Middle frontal gyrus (tissue), 1 donor: Measurements from ENCODE around the gene ZBTB8A.
"Not testable (repeated sequence)": the region's sequence is repeated elsewhere in the genome, so short reads cannot be mapped to it uniquely, and the experiment has no call there.

Experiments
- DNase-seq: peaks from one replicate; pipeline ENCODE4 v3.0.0-alpha.2; 2015; ENCODE audit warnings: low spot score; ENCODE audit errors: extremely low spot score

Gene ZBTB8A

DNA sequence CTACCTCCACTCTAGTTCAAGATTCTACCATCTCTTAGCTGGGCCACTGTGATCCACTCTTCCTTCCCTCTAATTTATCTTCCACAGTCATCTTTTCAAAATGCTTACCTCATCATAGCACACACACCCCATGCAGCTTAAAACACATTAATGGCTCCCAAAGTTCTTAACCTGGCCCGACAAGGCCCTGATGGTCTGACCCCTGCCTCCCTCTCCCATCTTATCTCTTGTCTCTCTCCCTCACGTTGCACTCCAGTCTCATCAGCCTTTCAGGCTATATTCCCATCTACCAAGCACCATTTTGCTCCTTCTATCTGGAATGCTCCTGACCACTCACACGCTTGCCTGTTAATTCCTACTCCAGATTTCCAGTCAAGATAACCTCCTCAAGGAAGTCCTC lies 2.5 kb upstream of the ZBTB8A start:
- DNase-seq = no peak

DNA sequence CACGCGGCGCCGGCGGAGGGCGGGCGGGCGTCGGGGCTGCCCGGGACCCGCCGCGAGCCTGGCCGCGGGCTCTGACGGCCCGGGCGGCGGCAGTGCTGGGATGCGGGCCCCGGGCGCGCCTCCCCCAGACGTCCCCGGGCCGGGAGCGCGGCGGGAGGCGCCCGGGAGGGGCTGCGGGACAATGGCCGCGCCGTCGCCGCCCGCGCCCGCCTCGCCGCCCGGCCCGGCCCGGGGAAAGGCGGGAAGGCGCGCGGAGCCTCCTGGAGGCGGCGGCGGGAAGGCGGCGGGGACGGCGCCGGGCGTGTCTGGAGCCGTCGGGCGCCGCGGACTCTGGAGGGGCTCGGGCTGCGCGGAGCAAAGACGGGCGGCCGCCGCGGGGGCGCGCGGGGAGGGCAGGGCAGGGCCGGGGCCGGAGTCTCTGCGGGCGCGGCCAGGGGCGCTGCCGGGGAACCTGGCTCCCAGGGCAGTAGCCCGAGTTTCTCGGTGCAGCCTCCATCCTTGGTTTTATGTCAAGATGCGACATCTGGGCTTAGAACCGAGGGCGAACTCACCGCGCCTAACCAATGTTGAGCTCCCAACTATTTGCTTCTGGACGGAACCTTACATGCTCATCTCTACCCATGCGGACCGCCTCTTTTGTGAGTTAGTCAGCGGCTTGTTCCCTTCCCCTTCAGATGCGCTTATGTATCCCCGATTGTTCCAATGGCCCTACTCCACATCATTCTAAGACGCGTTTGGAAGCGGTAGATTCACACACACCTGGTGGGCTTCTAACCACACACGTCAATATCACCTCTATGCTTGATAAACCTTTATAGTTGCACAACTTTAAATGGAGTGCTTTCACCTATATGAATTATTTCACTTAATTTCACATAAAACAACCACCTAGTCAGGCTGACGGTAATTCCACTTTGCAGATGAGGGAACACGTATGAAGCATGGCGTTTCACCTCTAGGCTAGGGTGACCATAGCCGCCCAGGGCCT lies 651 bp downstream of the ZBTB8A start:
- DNase-seq = no peak

DNA sequence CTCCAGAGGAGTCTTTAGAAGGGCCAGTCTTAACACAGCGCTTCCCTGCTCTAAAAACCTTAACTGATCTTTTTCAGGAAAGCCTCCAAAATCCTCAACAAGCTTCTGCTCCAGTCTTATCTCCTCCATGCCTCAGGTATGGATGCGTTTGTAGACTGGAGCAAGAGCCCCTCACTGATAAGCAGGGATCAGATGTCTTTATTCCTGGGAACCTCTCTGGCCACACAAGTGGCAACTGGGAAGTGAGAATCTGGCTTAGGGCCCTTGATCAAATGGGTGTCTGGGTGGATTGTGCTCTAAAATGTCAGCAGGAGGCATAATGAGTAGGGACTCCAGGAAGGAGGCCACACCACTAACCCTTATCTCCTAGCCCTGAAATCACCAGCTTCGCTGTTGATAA lies 1.4 kb downstream of the ZBTB8A start:
- DNase-seq = no peak

DNA sequence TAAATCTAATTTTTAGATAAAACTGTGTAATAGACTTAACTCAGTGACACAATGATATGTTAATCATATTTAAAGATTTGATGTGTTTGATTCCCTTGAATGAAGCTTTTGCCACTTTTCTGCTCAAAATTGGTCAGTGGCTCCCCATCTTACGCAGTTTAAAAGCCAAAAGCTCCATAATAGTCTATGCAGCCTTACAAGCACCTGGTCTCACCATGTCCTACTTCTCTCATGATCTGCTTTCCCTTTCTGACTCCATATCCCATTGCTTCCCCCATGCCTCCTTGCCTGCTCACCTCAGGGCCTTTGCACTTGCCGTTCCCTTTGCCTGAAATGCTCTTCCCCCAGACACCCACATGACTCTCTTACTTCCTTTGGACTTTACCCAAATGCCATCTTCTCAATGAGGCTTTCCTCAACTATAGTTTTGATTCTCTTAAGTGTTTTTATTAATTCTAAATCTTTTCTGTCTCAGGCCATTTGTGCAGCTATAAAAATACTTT lies 1.9 kb downstream of the ZBTB8A start:
- no peak for DNase-seq

DNA sequence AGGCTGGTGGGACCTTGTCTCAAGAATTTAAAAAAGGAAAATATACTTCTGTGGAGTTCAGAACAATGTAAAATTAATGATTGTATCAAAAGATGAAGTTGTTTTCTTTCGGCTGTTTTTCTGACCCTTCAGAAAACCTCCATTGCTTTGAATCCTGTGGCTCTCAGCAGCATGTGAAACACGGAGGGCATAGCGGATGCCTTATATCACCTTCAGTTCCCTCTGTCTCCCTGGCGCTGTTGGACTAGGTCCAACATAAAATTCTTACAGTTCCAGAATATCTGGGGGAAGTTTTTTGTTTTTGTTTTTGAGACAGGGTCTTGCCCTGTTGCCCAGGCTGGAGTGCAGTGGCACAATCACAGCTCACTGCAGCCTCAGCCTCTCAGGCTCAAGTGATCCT lies 7.4 kb downstream of the ZBTB8A start:
- DNase-seq = no peak

DNA sequence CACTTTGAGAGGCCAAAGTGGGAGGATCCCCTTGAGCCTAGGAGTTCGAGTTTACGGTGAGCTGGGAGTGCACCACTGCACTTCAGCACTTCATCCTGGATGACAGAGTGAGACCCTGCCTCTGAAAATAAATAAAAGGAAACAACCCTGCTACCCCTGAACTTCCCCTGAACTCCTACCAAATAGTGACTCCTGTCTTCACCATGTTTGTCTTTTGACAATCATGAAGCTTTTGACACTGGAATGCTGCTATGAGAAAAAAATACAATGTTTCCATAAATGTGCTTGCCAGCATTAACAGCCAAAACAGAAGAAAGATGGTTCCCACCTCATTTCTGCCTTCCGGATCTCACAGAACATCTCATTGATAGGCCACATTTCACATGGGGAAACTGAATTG lies 10.4 kb downstream of the ZBTB8A start:
- no peak for DNase-seq

DNA sequence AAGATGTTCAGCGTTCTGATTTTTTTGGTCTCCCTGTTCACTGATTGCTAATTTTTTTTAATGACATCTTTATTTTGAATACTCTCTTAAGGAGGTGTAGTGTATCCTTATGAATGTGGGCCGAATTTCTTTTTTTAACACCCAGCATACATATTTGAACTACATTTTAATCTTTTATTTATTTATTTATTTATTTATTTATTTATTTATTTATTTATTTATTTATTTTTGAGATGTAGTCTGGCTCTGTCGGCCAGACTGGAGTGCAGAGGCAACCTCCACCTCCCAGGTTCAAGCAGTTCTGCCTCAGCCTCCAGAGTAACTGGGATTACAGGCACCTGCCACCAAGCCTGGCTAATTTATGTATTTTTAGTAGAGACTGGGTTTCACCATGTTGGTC lies 15.1 kb downstream of the ZBTB8A start:
- no peak for DNase-seq

DNA sequence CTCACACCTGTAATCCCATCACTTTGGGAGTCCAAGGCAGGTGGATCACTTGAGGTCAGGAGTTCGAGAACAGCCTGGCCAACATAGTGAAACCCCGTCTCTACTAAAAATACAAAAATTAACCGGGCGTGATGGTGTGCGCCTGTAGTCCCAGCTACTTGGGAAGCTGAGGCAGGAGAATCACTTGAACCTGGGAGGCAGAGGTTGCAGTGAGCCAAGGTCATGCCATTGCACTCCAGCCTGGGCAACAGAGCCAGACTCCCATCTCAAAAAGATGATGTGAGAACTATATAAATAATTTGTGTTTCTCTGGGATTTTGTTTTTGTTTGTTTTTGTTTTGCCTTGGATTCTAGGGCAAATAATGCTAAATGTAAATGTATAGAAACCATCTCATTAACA lies 17.8 kb downstream of the ZBTB8A start:
- not testable (repeated sequence) for DNase-seq

DNA sequence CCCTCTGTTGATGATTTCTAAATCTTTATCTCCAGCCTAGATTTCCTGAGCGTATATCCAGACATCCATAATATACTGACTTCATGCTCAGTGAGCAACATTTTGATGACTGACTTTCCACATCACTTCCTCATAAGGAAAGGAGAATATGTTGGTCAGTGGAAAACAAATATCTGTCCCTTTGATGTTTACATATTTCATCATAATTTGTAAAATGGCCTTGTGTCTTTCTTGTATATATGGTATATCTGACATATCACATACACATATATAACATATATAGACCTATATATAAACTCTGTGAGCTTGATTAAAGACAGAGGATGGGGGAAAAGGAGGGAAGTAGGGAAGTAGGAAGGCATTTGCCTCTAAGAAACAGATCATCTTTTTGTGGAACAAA lies 18.6 kb downstream of the ZBTB8A start:
- DNase-seq = no peak

DNA sequence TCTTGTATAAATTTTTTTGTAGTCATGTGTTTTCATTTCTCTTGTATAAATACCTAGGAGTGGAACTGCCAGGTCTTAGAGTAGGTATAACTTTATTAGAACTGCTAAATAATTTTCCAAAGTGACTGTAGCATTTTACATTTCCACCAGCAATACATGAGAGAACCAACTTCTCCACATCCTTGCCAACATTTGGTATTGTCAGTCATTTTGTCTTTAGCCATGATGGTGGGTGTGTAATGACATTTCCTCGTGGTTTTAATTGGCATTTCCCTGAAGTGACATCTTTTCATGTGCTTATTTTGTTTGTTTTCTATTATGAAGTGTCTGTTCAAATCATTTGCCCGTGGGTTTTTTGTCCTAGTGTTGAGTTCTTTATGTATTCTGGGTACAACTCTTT lies 29.7 kb downstream of the ZBTB8A start:
- DNase-seq = no peak

DNA sequence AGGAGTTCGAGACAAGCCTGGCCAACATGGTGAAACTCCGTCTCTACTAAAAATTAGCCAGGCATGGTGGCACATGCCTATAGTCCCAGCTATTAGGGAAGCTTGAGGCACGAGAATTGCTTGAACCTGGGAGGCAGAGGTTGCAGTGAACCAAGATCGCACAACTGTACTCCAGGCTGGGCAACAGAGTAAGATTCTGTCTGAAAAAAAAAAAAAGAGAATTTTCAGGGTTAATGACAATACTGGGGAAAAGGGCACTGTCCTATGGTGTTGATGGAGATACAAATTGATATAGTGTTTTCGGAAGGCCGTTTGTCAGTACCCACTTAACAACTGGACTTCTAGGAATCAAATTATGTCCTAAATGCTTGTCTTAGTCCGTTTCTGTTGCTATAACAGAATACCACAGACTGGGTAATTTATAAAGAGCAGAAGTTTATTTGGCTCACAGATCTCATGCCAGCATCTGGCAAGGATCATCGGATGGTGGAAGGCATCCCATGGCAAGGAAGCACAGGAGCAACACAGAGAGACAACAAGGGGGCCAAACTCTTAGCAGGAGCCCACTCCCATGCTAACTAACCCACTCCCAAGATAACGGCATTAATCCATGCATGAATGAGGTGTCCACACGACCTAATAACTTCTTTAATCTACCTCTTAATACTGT lies 41.3 kb downstream of the ZBTB8A start:
- no peak for DNase-seq

DNA sequence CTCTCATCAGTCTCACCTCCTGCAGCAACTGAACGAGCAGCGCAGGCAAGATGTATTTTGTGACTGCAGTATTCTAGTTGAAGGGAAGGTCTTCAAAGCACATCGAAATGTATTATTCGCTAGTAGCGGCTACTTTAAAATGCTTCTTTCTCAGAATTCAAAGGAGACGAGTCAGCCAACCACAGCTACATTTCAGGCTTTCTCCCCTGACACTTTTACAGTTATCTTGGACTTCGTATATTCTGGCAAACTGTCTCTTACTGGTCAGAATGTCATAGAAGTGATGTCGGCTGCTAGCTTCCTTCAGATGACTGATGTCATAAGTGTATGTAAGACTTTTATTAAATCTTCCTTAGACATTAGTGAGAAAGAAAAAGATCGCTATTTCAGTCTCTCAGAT lies 53.7 kb downstream of the ZBTB8A start:
- DNase-seq = no peak

DNA sequence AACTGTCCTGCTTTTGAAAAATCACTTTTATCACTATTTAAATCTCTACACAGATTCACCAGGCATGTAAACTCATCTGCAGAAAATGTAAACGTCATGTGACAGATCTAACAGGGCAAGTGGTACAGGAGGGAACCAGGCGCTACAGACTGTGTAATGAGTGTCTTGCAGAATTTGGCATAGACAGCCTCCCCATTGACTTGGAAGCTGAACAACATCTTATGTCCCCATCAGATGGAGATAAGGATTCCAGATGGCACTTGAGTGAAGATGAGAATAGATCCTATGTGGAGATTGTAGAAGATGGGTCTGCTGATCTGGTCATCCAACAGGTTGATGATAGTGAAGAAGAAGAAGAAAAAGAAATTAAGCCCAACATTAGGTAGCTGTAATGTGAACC lies 60.8 kb downstream of the ZBTB8A start:
- DNase-seq = no peak

DNA sequence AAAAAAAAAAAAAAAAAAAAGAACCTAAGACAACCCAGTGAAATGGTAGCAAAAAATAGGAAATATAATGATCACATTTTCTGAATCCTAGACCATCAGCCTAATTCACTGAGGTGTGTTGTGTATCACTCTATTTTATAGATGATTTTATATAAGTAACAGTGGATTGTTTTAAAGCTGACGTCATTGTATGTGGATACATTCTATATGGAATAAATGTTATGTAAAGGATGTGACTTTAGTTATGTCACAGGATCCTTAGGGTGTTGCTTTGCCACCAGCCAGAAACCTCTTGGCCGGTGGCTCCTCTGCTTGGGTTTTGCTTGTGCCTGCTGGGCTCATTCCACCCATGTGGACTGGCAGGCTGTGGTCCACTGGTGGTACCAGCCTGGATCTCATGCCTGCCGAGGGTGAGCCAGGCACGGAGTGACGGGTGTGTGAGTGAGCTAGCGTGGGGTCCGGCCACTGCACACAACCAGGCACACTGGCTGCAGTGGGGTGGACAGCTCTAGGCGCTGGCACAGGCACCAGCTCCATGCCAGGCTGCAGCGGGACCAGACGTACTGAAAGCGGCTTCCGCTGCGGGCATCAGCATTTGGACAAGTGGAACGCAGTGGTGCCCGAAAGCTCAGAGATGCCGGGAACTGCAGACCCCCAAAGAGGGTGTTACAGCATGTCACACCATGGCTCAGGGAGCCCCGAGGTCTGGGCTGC lies 66.6 kb downstream of the ZBTB8A start:
- no peak for DNase-seq

DNA sequence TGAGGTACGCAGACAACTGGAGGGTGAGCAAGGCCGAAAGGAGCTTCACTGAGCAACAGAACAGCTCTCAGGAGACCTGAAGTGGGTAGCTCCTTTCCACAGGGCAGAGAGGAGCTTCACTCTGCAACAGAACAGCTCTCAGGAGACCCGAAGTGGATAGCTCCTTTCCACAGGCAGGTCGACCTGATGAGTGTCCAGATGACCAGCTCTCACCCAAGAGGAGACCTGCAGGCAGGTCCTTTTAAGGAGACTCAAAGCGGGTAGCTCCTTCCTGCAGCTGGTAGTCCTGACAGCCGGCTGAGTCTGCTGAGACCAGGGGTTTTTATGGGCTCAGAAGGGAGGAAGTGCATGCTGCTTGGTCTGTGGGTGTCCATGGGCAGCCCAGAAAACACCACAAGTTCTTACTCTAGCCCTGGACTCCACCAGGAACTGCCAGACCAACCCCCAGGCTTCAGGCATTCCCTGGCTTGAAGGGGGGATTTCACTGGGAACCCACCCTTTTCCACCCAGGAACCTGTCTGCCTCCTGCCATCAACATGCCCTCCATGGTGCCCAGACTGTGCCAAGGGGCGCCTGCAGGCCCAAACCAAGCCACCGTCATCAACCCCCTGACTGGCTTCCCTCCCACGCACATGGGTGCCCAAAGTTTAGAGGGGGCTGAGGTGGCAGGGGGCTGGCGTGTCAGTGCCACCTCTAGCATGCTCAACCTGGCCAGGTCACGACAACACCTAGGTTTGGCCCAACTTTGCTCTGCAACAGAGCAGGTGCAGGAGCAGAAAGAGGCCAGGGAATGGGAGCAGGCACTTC lies 67.5 kb downstream of the ZBTB8A start:
- no peak for DNase-seq

DNA sequence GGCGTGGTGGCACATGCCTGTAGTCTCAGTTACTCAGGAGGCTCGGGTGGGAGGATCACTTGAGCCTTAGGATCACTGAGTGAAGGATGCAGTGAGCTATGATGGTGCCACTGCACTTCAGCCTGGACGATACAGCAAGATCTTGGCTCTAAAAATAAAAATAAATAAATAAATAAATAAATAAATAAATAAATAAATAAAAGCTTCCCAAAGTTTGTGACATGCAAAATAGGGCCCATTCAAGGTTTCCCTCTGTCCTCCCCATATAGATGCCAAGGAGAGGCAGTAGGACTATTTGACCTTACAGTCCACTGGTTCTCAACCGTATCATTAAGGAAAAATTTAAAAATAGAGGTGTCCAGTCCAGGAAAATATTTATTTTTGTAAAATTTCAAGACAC lies 70.0 kb downstream of the ZBTB8A start:
- no peak for DNase-seq

DNA sequence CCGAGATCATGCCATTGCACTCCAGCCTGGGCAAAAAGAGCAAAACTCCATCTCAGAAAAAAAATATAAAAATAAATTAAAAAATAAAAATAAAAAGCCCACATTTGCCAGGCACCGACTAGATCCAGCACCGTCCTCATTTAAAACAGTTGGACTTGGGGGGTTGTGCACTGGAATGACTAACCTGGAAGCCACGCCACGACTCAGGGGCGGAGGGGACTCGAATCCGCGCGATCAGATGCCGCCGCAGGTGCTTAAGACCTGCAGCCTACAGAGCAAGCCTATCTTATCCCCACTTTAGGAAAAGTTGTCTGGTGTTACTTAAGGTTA lies 72.6 kb downstream of the ZBTB8A start:
- no peak for DNase-seq

DNA sequence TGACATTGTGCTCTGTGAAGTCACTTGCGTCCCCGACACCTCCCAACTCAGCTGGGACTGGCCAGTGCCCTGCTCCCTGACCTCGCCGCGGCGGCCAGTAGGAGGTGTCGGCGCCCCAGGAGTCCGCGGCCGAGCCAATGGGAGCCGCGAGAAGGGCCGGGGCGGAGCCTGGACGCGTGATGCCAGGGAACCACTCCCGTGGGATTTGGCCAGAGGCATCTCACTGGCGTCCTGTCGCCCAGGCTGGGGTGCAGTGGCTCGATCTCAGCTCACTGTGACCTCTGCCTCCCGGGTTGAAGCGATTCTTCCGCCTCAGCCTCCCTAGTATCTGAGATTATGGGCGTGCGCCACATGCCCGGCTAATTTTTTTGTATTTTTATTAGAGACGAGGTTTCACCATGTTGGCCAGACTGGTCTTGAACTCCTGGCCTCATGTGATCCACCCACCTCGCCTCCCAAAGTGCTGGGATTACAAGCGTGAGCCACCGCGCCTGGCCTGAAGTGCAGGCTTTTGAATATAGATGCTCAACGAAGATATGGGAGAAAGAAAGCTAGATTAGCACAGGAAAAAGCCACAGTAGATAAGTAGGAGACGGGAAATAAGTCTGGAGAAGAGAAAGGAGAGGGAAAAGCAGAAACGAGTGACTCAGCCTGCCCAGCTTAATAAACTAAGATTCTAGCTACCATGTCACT lies 73.1 kb downstream of the ZBTB8A start:
- peak; percentile 79 for DNase-seq

DNA sequence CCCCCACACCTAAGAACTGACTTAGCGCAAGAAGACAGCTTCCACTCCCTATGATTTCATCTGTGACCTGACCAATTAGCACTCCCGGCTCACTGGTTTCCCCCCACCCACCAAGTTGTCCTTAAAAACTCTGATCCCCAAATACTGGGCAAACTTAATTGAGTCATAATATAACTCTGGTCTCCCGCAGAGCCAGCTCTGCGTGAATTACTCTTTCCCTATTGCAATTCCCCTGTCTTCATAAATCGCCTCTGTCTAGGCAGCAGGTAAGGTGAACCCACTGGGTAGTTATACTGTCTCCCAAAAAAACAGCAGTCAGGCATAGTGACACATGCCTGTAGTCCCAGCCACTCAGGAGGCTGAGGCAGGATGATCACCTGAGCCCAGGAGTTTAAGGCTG lies 74.2 kb downstream of the ZBTB8A start:
- DNase-seq = no peak

DNA sequence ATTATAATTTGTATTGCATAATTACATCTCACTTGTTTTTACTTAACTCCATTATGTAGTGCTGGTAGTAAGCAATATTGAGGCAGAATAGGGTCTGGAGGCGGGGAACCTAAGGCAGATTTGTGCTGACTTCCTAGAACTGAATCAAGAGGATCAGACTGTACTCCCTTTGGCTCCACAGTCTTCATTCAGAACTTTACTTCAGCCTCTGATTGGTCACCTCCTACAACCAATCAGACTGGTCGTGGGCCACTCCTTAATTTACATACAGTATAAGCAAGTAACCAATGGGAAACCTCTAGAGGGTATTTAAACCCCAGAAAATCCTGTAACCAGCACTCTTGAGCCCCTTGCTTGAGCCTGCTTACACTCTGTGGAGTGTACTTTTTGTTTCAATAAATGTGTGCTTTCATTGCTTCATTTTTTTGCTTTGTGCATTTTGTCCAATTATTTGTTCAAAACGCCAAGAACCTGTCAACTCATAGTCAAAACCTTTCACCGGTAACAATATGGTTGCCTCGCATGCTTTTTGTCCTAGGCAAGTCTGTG lies 79.5 kb downstream of the ZBTB8A start:
- DNase-seq = peak; percentile 5
